HG03095 (cell line): Measurements from ENCODE around the gene MYBBP1A.

Experiments used
- ATAC-seq: cut with Tn5 transposase; IDR thresholded peaks from one replicate; pipeline ENCODE4 v1.9.1; 2021; ENCODE audit warnings: moderate library complexity; ENCODE audit not compliant: unreplicated experiment

Gene MYBBP1A

DNA sequence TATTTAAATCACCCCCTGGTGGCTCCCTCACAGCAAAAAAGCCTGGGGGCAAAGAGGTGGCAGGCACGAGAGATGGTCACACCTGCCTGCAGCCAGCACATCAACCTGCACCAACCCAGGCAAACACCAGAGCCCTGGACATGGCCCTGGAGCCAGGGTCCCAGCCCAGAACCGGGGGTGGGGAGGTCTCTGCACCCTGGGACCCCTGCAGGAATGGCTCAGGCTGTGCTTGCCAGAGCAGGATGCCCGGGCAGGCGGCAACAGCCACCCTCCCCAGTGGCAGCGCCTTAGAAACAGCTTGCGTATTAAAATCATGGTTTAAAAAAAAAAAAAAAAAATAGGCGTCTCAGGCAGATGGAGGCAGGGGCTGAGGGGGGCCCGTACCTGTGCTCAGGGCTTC, 16.2 kb downstream of the MYBBP1A start:
- ATAC-seq: no peak

DNA sequence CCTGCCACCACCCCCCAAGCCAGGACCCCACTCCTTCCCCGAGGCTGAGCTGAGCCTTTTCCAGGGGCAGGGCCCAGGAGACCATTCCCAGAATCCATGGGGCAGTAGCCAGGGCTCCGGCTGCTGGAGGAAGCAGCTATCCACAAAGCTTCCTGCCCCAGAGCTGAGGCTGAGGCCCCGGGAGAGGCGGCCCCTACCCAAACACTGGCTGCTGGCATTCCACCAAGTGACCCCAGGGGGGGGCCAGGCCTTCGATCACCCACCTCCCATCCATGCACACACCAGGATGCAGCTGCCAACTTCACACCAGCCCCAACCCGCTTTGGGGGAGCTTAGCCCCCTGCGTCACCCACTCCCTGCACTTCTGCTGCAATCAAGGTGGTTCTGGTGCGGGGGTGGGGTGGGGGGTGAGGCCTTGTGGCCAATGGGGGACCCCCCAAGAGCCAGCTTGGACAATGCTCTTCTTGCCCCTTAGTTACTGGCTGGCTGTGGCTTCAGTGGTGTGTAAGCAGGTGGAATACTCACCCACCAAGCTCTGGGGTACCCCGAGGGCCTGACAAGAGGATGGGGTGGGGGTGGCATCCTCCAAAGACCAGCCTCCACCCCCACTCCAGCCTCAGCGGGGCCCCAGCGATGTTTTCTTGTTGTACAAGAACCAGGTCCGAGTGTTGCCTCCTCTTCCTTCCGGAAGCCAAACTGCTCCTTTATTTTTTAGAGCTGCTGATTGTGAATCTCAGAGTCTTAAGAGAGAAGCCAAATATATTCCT, 16.8 kb downstream of the MYBBP1A start:
- ATAC-seq: no peak

DNA sequence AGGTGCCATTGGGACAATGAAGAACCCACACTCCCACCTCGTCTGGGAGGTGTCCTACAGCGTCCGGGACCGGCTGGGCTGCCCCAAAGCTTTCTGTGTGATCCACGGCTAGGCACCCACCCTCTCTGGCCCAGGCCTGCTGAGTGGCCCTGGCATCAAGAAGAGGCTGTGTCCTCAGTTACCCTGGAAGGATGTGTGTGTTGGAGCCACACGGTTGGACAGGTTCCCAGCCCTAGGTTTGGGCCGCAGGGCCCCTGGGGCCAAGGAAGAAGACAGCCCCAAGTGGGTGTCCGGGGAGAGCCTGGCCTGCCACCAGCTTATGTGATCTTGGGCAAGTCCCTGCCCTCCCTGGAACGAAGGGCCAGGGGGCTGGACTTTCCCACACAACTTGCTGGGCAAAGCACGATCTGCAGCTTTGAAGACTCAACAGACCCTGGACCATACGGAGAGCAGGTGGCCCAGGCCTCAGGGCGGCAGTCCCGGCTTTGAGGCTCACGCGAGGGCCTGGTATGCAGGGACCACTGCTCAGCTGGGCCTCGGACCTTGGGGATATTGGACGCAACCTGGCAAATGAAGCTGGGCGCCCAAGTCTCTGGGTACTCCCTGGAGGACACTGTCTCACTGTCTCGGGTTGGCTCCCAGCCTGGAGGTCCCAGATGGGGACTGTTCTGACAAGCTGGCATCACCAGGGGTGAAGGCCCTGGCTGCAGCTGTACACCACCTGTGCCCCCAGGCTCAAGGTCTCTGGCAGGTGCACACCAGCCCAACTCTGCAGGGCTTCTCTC, 17.5 kb downstream of the MYBBP1A start:
- ATAC-seq: no peak

DNA sequence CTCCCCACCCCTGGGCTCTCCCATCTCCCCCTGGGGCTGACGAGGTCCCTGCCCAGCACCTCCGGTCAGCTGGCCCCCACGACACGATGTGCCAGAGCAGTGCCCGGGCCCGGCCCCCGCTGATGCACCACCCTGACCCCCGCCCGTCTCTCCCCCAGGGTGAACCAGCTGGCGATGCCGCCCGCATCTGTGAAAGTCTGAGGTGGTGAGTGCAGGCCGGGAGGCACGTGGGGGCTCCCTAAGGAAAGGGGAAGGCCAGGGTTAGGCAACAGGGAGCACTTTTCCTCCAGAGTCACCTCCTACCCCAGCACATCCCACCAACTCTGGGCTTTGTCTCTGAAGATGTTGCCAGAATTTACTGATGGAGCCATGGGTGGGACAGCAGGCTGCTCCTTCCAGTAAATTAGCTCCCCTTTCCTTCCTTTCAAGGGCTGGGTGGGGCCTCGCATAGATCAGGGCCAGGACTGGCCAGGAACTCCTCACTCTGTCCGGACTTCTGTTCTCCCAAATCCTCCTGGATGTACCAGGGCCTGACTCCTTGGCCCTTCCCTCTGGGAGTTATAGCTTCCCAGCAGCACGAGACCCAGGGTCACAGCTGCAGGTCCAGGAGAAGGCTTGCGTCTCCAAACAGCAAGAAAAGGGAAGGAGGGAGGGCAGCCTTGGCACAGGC, 18.3 kb downstream of the MYBBP1A start:
- no peak for ATAC-seq

DNA sequence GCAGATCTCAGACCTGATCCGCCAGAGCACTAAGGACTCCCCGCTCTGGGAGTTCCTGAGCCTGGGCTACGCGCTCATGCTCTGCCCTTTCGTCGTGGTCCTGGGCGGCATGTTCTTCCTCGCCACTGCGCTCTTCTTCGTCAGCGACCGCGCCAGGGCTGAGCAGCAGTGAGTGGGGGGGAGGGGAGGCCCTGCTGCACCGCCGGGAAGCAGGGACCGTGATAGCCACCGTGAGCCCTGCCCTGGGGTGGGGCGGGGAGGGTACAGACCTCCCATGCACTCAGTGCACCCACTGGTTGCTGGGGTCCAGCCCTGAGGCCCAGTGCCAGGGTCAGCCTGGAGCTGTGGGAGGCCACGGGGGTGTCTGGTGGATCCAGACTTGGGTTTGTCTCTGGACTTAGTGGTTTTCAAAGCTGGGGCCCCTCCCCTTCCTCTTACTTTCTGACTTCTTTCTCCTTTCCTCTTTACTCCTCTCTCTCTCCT, 18.9 kb downstream of the MYBBP1A start:
- no peak for ATAC-seq

DNA sequence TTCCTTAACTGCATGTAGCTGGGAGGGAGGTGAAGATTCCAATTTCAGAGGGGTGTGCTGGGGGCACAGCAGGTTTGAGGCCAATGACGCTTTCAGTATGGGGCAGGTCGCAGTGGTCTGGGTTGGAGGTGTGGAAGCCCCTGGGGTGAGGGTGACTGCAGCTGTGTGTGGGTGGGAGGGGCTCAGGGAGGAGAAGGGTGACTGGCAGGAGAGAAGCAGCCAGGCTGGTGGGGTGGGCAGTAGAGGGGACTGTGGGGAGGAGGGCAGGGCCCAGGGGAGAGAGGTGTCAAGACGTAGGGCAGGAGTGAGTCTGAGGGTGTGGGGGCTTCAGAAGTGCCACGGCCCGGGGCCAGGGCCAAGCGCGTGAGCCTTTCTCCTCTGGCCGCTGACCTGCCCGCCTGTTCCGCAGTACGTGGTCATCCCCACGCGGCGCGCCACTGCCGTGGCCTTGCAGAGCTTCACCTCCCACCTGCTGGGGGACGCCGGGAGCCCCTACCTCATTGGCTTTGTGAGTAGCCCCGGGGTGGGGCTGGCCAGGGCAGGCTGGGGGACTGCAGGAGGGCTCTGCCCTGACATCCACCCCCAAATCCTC, 19.4 kb downstream of the MYBBP1A start:
- ATAC-seq: no peak

DNA sequence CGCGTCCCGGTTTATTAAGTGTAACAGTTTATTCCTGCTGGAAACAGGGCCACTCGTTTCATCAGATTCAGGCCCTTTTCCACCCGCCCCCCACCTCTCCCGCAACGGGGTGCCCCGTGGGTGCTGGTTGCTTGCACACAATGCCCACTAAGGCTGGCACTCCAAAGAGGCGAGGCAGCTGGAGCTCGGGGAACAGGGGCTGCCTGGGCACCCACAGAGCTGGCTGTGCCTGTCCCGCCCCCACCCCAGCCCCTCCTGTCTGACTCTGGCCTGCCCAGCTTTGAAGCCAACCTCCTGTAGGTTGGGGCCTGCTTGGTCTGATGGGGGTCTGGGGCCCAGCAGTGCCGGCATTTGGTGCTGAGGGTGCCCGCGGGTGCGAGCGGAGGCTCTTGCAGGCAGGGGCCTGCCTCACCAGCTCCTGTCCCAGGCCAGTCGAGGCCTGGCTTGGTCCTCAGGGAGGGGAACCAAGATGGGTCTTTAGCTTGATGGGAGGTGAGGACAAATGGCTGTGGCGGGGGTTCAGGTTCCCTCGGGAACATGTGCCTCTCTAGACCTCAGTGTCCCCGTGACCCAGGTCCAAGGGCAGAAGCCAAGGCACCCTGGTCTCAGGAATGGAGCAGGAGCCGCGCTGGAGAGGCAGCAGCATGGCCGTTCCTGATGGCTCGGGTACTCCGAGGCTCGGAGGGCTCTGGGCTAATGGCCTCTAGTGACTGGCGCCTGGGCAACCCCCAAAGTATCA, 20.1 kb downstream of the MYBBP1A start:
- no peak for ATAC-seq

DNA sequence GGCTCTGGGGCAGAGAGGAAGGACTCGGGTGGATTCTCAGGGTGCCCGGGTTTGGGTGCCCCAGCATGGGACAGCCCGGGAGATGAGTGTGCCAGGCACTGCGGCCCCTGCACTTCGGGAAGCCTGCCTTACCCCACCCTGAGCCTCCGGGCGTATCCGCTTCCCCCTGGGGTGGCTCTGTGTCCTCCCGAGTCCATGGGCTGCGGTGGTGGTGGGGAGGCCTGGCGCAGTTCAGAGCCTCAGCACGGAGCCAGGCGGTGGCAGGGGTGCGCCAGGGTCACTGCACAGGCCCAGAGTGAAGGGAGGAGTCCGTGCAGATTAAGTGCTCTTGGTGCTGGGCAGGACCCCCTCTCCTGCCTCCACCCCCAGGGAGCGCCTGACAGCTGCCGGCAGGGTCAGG, 20.7 kb downstream of the MYBBP1A start:
- ATAC-seq: no peak

DNA sequence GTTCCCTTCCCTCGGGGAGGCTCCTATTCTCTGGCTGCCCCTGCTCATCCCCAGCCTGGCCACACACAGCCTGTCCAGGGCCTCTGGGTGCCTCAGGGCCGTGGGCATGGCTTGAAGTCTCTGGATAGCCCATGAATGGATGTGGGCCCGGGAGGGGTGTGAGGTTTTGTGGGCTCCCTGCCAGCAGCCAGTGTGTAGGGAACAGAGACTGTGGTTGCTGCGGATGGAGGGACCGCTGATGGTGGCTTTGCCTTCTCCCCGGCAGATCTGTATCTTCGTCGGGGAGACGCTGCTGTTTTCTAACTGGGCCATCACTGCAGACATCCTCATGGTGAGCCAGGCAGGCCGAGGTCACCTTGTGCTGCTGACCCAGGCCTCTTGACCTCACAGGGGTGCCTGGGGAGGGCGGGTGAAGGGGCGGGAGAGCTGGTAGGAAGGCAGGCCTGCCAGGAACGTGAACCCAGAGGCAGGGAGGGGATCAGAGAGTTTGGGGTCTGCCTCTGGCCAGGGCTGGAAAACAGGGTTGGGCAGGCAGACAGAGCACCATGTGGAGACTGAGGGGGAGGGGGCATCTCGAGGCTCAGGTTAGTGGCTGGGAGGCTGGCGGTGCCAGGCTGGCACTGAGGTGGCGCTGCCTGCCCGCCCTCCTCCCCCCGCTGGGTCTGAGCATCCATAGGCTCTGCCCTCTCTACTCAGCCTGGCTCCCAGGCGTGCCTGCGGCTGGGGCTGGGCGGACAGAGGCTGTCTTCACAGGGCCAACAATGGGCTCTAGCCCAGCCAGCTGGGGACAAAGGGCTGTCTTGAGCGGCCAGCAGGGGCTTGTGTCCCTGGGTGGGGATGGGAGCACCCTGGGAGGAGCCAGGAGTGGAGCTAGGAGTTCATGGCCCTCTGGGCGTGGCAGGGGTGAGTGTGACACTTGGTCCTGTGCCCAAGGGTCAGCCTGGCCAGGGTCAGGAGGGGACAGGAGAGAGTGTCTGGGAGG, 21.4 kb downstream of the MYBBP1A start:
- no peak for ATAC-seq

DNA sequence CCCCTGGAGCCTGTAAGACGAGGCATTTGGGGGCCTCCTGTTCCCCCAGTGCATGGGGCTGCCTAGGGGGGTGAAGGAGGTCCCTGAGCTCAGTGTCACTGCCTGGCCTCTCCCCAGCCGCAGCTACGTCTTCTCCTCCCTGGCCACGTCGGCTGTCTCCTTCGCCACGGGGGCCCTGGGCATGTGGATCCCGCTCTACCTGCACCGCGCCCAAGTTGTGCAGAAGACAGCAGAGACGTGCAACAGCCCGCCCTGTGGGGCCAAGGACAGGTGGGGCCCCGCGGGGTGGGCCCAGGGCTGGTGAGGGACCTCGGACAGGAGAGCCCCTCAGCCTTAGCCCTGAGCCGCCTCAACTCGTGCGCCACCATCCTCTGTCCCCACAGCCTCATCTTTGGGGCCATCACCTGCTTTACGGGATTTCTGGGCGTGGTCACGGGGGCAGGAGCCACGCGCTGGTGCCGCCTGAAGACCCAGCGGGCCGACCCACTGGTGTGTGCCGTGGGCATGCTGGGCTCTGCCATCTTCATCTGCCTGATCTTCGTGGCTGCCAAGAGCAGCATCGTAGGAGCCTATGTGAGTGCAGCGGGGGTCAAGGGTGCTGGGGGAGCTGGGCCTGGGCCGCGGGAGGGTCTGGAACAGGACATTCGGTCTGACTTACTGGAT, 22.2 kb downstream of the MYBBP1A start:
- no peak for ATAC-seq

DNA sequence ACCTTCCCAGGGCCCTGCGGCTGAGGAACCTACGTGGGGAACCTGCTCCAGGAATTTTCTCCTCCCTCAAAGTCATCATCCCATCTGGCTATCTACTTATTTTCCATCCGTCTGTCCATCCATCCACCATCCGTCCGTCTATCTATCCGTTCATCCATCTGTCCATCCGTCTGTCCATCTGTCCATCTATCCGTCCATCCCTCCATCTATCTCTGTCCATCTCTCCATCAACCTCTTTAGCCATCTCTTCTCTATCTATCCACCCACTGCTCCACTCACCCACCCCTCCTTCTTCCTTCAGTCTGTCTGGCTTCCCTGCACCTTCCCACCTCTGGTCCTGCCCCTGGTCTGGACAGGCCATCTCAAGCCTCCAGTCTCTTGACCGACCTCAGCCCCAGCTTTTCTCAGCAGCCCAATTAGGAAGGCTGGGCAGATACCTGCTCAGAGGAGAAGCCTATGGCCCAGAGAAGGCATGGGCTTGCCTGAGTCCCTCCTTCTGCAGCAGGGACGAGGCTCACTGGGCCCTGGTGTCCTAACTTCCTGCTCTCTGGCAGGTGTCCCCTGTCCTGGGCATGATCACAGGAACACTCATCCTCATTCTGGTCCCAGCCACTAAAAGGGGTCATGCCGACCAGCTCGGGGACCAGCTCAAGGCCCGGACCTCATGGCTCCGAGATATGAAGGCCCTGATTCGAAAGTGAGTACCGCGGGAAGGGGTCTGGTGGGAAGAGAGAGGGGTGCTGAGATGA, 23.0 kb downstream of the MYBBP1A start:
- no peak for ATAC-seq

DNA sequence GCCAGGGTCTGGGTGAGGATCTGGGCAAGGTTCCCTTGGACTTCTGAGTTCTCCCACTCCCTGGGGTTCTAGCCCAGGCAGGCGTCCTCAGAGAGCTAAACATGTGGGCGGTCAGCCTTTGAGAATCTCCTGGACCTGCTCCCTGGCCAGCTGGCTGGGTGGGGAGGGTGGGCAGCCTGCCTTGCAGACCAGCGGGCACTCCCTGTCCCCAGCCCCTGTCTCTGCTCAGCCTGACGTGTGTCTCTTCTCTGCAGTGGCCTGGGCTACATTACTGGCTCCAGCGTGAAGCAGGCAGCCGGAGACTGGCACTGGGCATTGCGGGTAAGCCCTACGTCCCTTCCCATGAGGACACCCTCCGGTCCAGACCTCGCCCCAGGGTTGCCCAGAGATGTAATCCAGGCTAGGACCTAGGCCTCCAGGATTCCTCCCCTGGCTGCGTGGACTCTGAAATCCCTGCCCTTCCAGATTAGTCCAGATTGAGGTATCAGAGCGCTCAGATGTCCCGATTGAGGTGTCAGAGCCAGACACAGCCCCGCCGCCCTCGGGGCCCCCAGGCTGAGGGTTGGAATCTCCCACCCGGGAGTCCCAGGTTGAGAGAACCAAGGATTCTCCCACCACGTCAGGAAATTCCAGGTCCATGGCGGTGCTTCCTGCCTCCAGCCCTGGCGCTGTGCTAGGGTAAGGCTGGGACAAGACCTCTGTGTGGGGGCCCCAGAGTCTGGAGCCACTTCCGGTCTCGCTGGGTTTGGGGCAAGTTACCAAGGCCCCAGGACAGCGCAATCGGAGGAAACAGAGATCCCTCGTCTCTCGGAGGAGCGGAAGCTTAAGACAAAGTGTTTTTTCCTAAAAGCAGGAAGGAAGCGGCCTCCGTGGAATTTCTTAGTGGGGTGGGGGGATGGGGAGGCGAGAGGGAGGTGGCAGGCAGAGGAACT, 24.1 kb downstream of the MYBBP1A start:
- no peak for ATAC-seq

DNA sequence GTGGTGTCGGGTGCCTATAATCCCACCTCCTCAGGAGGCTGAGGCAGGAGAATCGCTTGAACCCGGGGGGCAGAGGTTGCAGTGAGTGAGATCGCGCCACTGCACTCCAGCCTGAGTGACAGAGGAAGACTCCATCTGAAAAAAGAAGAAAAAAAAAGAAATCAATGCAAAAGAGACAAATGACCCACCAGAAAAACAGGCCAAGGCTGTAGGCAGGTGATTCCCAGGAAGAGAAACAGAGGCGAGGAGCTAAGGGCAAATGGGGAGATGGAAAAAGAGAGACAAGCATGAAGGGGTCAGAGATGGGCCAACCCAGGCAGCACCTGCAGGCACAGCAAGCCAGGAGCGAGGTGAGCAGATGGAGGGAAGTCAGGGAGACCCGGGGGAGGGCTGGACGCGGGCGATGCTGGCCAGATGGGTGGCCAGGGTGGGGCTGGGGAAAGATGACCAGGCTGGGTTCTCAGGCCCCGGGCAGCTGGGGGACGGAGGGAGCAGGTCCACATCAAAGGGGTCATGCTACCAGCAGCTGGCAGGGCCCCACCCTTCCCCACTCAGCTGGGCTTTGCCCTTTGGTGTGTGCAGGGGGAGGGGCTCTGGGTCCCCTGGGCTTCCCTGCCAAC, 25.5 kb downstream of the MYBBP1A start:
- ATAC-seq: no peak

DNA sequence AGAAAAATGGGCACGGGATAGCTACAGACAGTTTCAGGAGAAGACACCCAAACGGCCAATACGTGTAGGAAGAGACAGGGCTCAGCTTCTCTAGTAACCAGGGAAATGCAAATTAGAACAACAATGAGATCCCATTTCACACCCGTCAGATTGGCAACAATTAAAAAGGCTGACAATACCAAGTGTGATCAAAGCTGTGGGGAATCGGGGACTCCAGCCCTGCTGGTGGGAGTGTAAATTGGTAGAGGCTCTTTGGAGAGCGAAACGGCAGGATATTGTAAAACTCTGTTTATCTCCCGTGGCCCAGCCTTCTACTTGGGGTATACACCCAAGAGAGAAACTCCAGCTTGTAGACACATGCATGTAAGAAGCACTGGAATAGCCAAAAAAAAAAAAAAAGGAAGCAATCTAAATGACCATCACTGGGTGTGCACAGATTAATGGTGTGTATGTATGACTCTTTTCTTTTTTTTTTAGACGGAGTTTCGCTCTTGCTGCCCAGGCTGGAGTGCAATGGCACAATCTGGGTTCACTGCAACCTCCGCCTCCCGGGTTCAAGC, 27.5 kb downstream of the MYBBP1A start:
- no peak for ATAC-seq

DNA sequence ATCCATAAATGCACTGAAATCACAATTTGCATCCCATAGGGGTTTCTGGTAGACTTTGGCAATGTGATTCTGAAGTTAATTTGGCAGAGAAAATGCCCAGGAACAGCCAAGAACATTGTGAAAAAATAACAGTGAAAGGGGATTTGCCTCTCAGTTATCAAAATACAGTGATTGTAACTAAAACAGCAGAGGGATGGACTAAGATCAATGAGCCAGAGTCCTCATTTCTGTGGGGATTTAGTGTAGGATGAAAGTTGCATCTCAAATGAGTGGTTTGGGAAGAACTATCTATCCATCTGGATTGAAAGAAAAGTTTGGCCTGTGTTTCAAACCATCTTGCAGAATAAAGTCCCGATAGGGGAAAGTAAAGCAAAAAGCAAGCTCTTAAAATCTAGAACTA, 28.1 kb downstream of the MYBBP1A start:
- ATAC-seq: no peak

DNA sequence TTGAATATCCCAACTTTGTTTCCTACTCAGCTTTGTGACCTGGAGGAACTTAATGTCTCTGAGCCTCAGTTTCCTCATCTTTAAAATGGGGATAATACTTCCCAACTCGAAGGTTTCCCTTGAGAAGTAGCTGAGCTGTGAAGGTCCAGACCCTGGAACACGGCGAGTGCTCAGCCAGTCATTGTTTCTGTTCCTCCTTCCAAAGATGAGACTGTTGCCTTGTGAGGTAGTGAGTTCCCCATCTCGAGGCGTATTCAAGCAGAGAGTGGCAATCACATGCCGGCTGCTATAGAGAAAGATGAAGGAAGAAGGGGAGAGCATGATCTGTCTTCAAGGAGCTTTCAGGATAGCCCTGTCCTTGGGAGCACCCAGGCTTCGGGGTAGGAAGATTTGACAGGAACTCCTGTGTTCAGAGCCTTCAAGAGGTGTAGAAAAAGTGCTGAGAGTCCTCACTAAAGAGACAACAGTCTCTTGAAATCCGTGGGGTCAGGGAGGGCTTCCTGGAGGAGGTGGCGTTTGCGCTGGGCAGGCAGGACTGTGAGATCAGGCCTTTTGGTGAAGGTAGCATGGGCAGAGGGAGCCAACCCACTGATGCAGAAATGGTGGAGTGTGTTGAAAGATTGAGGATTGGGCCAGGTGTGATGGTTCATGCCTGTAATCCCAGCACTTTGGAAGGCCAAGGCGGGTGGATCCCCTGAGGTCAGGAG, 29.3 kb downstream of the MYBBP1A start:
- no peak for ATAC-seq
